NAMALWA (cell line): ENCODE measurements around the gene FALEC.
A peak's percentile ranks its signal among the peaks of the same experiment; 100 is the strongest.

Source experiments
- DNase-seq: peaks from one replicate; pipeline ENCODE4 v3.0.0-alpha.2; 2015; ENCODE audit warnings: low spot score

The FALEC gene

GRCh38 chr1:150511985-150512660, 3.4 kb upstream of the FALEC start:
- no peak for DNase-seq

GRCh38 chr1:150512846-150513245, 2.7 kb upstream of the FALEC start:
- no peak for DNase-seq

GRCh38 chr1:150513351-150513791, 2.2 kb upstream of the FALEC start:
- DNase-seq, result peak; percentile 72

- DNase-seq, result no peak
Observed at GRCh38 chr1:150514260-150514659, 1.3 kb upstream of the FALEC start.

GRCh38 chr1:150514913-150515327, 632 bp upstream of the FALEC start:
- no peak for DNase-seq

GRCh38 chr1:150516050-150516591, 569 bp downstream of the FALEC start:
- DNase-seq, result peak; percentile 48

GRCh38 chr1:150516616-150517015, 1.1 kb downstream of the FALEC start:
- peak; percentile 70 for DNase-seq

GRCh38 chr1:150521196-150521968, 5.8 kb downstream of the FALEC start:
- no peak for DNase-seq

- no peak for DNase-seq
Observed at GRCh38 chr1:150525348-150525747, 9.8 kb downstream of the FALEC start.

- DNase-seq, result no peak
Observed at GRCh38 chr1:150528196-150528595, 12.6 kb downstream of the FALEC start.

- DNase-seq, result no peak
Observed at GRCh38 chr1:150529017-150529416, 13.5 kb downstream of the FALEC start.

GRCh38 chr1:150530491-150531159, 15.1 kb downstream of the FALEC start:
- DNase-seq, result no peak

GRCh38 chr1:150532860-150533259, 17.3 kb downstream of the FALEC start:
- DNase-seq, result no peak

GRCh38 chr1:150534002-150534401, 18.4 kb downstream of the FALEC start:
- no peak for DNase-seq

- no peak for DNase-seq
Observed at GRCh38 chr1:150535511-150536287, 20.1 kb downstream of the FALEC start.

- no peak for DNase-seq
Observed at GRCh38 chr1:150536836-150537731, 21.5 kb downstream of the FALEC start.

GRCh38 chr1:150537732-150538684, 22.5 kb downstream of the FALEC start:
- DNase-seq, result no peak

GRCh38 chr1:150543500-150544143, 28.1 kb downstream of the FALEC start:
- no peak for DNase-seq

GRCh38 chr1:150544204-150544603, 28.7 kb downstream of the FALEC start:
- DNase-seq, result no peak
